ENCODE results near the gene RPL3.
A peak's percentile ranks its signal among the peaks of the same experiment; 100 is the strongest.

RPL3 gene

GRCh38 chr22:39317084-39317774, 2.2 kb downstream of the RPL3 start:
- DNase-seq (ENCODE audit: low read depth) = no peak

DNA sequence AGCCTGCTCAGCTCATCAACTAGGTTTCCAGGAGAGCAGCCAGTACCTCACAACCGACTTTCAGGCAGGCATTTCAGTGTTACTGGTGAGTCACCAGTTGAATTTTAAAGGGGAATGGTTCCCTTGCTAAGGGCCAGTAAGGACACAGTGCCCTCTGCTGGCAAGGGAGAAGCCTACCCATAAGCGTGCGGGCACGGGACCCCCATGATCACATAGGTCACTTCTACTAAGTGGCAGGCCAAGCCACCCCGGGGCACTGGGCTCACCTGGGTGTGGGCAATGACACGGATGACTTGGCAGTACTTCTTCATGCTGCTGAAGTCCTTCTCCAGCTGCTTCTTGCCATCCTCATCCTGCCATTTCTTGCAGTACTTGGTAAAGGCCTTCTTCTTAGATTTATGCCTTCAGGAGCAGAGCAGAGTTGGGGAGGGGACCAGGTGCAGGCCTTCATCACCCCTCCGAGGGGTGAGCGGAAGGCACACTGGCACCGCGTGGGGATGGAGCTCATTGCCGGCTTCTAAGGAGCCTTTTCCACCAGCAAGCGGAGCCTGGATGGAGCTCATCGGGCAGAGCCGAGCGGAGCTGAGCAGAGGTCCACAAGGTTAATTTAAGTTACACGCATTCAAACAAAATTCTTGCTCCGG, 2.9 kb downstream of the RPL3 start:
- DNase-seq (ENCODE audit: low read depth) = peak; percentile 65

DNA sequence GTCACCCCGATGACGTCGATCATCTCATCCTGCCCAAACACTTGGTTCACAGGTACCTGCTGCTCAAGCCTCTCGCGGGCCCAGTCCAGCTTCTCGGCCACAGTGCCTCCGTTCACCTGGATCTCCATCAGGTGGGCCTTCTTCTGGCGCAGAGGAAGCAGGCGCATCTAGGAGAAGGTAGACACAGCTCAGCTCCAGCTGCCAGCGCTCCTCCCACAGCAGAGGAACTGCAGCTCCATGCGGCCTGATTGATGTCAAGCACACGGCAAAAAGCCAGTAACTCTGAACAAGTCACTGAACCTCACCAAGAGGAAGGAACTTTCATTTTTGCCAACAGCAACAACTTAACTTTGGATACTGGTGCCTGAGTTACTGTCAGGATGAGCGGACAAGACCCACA, 4.0 kb downstream of the RPL3 start:
- no peak for DNase-seq (ENCODE audit: low read depth)

- no peak for DNase-seq (ENCODE audit: low read depth)
These were observed 5.0 kb downstream of the RPL3 start for GRCh38 chr22:39314251-39314971.

DNA sequence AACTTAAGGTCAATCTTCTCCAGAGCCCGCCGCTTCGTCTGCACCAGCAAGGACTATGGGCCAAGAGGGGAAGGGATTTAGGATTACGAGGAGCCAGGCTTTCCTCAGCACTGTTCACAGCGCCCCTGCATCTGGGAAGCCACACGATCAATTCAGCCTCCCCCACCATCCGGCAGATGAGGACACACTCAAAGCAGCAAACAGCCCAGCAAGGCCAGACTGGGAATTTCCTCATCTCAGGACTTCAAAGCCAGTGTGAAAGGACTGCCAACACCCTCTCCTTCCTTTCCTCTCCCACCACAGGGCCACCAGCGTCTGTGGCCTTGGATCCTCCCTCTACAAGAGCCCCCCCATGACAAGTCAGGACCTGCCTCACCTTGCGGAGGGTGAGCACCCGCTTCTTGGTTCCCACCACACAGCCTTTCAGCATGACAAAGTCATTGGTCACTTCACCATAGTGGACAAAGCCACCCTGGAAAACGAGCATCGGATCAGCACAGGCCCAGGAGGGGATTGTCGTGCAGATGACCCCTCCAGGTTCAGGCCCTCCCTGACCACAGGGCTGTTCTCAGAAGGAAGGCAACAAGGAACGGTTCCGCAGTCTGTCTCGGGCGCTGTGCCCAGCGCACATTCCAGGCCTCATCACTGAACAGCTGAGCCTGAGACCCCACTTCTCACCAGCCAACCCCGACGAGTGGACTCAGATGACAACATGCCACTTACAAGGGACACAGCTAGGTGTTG, 6.0 kb downstream of the RPL3 start:
- DNase-seq (ENCODE audit: low read depth) = no peak

- DNase-seq (ENCODE audit: low read depth) = no peak
These were observed 7.0 kb downstream of the RPL3 start for GRCh38 chr22:39312410-39312809.

GRCh38 chr22:39311592-39312400, 7.6 kb downstream of the RPL3 start:
- DNase-seq (ENCODE audit: low read depth) = no peak

DNA sequence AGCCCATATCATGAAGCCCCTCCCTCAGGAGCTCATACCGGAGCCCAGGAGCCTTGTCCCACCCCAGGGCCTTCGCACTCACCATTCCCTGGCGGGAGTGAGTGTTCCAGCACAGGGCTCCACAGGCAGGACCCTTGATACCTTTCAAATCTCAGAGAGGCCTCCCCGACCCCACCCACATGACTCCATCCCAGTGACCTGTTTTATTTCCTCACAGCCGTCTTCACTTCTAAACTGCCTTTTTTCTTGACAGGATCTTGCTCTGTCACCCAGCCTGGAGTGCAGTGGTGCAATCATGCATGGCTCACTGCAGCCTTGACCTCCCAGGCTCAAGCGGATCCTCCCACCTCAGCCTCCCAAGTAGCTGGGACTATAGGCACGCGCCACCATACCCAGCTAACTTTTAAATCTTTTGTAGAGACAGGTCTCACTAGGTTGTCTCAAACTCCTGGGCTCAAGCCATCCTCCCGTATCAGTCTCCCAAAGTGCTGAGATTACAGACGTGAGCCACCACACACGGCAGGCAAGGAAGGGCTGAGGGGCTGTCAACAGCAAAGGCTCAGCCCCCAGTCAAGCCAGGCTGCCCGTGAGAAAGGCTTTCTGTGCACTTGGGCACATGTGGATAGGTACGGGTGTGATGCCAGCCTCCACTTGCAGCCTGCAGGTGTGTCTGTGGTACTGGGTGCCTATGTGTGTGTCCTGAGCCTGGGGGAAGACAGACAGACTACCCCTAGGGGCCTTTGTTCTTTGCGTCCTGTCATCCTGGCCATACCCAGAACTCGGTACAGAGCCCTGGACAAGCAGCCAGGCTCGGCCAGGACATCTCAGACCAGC, 9.3 kb downstream of the RPL3 start:
- DNase-seq (ENCODE audit: low read depth) = no peak

DNA sequence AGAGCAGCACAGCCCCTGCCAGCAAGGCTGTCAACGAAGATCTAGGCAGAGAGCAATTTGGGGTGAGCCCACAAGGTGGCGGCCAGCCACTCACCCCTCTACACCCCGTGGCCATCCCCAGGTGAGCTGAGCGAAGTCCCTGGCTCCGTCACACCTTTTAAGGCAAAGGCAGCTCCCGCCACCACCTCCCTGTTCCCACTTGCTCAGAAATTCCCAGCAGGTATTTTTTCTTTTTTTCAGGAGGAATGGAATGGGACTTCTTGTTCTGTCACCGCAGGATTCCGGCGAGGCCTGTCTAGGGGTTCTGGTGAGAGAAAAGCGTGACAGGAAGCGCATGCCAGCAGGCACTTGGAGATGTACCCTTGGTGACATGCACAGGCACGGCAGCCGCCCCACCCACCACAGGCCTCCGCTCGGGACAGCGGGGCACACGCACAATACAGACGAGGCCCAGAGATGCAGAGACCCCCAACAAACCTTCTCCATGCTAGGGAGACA, 10.0 kb downstream of the RPL3 start:
- DNase-seq (ENCODE audit: low read depth) = no peak

DNA sequence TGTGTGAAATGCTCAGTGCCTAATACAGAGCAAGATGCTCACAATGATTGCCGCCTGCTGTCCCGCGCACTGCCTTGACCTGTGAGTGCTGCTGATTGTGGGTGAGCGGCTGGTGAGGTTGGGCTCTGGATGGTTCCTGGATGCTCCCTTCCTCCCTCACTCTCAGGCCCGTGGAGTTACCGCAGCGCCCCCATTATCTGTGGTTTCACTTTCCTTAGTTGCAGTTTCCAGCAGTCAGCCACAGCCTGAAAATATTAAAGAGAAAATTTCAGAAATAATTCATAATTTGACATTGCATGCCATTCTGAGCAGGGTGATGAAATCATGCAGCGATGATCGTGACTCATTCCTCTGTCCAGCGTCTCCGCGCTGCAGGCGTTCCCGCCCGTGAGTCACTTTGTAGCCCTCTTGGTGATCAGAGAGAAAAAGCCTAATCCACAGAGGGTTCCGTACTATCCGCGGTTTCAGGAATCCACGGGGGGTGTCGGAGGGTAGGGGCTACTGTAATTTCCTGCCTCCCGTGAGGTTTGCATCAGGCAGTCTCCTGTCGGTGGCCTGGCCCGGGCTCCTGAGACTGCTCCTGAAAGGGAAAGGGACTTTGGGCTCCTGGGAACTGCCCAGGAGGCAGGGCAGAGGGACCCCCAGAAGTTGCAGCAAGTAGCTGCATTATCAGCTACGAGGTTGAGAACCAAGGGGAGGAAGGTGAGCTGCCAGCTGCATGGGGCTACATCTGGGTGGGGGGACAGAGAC, 10.6 kb downstream of the RPL3 start:
- no peak for DNase-seq (ENCODE audit: low read depth)

DNA sequence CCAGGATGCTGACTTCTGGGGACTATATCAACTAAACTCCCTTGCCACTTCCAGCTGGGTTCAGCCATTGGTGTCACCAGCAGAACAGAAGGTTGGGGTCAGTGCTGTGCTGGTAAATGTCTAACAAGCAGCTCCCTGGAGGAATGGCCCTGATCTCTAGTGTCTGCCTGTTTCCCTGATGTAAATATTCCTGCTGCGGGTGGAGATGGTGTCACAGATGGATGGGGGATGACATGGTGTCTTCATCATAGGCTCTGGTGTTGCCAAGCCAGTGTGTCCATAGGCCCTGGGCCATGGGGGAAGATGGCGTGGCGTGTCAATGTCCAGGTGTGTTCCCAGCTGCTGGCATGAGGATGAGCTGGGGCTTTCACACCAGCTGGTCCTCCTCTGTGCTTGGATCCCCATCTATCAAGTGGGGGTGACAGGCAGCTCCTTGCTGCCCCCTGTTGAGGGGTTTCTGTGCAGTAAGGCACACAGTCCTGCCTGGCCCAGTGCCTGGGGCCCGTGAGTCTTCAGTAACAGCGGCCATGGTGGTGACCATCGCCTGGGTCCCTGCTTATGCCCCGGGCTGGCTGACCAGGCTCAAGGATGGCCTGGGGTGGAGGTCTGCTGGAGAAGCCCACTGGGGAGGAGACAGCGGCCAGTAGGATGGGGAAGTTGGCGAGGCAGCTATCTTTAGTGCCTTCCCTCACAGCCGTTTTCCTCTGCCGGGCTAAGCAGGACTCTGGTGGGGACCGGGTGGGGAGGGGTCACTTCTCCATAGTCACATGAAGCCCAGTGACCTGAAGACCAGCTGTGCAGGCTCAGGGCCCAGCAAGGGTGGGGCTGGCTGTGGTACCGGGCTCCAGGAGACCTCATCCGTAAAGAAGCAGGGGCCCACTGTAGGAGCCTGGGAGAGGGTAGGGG, 12.7 kb downstream of the RPL3 start:
- DNase-seq (ENCODE audit: low read depth) = peak; percentile 42

DNA sequence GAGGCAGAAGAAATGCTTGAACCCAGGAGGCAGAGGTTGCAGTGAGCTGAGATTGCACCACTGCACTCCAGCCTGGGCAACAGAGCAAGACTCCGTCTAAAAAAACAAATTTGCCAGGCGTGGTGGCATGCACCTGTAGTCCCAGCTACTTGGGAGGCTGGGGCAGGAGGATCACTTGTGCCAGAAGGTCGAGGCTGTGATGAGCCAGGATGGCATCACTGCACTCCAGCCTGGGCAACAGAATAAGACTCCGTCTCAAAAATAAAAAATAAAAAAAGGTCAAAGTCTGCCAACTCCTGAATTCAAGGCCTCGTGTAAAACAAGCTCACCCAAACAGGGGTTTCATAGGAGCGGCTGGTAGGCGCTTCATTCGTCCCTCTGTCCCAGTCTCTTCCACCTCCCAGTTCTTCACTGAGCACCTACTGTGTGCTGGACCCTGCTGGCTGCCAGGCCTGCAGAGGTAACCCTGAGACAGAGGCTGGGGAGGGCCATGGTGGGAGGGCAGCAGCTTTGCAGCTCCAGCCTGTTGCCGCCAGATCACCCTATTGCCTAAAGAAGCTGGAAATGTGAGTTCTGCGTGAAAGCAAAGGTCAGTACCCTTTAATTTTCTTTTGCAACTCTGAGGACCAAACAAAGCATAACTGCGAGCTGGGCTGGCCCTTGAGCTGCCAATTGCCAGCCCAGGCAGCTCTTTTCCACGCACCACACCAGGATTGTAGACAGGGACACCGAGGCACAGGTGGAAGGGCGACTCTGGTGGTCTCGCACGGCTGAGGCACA, 15.3 kb downstream of the RPL3 start:
- no peak for DNase-seq (ENCODE audit: low read depth)

GRCh38 chr22:39303358-39303757, 16.1 kb downstream of the RPL3 start:
- DNase-seq (ENCODE audit: low read depth) = no peak

DNA sequence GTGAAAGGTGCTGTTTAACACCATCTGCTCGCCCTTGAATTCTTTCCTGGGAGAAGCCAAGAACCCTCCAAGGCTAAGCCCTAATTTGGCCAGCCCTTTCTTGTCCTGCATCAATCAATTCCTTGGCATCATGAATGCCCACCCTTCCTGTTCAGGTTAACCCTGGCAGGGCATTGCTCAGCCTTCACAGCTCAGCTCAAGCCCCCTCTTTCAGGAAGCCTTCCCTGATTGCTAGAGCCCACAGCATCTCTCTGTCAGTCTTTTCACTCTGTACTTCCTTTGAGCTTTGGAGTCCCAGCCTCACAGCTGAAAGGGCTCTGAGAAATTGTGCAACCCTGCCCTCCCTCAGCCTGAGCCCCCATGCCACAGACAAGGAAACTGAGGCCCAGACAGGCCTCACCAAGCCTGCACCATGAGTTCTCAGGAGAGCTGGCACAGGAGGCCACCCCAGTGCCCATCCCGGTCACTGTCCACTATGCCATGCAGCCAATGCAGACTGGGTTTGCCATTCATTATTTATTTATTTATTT, 16.9 kb downstream of the RPL3 start:
- no peak for DNase-seq (ENCODE audit: low read depth)

DNA sequence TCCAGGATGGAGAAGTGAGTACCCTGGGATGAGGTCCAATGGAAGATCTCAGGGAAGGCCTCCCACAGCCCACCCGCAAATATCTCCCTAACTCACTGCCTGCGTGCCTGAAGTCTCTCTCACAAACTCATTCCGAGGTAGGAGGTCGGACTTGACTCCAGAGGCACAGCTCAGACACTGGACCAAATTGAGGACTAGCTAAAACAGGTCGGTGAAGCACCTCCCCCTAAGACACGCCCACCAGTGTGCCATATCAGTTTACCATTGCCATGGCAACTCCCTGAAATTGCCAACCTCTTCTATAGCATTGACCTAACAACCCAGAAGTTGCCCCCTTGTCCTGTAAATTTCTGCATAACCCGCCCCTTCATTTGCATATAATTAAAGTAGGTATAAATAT, 17.5 kb downstream of the RPL3 start:
- DNase-seq (ENCODE audit: low read depth) = no peak

DNA sequence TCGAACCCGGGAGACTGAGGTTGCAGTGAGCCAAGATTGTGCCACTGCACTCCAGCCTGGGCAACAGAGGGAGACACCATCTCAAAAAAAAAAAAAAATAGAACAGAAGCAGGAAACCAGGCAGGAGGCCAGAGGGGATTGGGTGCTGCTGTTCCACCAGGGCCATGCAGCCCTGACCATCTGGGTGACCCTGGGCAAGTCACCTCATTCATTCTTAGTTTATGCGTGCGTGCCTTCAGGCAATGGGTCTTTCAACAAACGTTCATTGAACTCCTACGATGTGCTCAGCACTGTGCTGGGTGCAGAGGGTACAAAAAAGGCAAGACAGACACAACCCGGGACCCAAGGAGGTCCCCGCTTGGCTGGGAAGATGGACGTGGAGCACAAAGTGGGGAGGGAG, 18.3 kb downstream of the RPL3 start:
- no peak for DNase-seq (ENCODE audit: low read depth)

GRCh38 chr22:39300186-39300830, 19.1 kb downstream of the RPL3 start:
- no peak for DNase-seq (ENCODE audit: low read depth)
